Endothelial cell of umbilical vein (primary cell): Measurements from ENCODE around the gene MED26. TPM values are rescaled to one million over a fixed set of nuclear protein-coding genes. Genes with fewer than 3 reads are reported as not detected.

ENCODE experiments used
- BruUV-seq: library from RNA; stranded (reverse); fragments of 400-500 nt; replicated peaks from 2 replicates; lab custom pipeline; 2021; lab: Mats Ljungman, UMichigan
- CTCF ChIA-PET: fragments of 300-600, 350-600 bp; sonication (Branson Sonifier 250); formaldehyde crosslinking; loops from one replicate; lab custom pipeline; 2021; ENCODE audit warnings: antibody characterized with exemption, inconsistent platforms; lab: Charles Lee
- POLR2A ChIA-PET: fragments of 300-600, 350-600 bp; sonication (Branson Sonifier 250); formaldehyde crosslinking; loops from one replicate; lab custom pipeline; 2021; ENCODE audit warnings: antibody characterized with exemption, inconsistent platforms; lab: Charles Lee
- DNase-seq: peaks from one replicate; pipeline ENCODE4 v3.0.0-alpha.2; 2011; ENCODE audit warnings: low read depth, low spot score
- FAIRE-seq: peaks from 2 replicates; lab custom pipeline; 2011; peaks lifted over from hg19 to GRCh38; lab: Jason Lieb, UNC
- H2AFZ ChIP-seq: 2 replicates; pipeline ENCODE4 v1.6.0; 2012; ENCODE audit warnings: low read depth, low read length, control low read depth, inconsistent platforms
- H3K27ac ChIP-seq: 2 replicates; pipeline ENCODE4 v1.5.1; 2011; ENCODE audit warnings: low read depth, mild to moderate bottlenecking, control low read depth, low read length, moderate library complexity; ENCODE audit not compliant: insufficient read depth
- H3K27me3 ChIP-seq, 2 experiments: 2 replicates each; pipeline versions ENCODE4 v1.6.0 to v1.6.1; 2011; ENCODE audit warnings: low read length in 2 of 2, mixed read lengths in 1 of 2; ENCODE audit not compliant: control insufficient read depth in 2 of 2, insufficient read depth in 2 of 2
- H3K36me3 ChIP-seq, 2 experiments: 2 replicates in 1 of 2; 3 replicates in 1 of 2; pipeline ENCODE4 v1.5.1; 2011; ENCODE audit warnings: low read length in 2 of 2, mild to moderate bottlenecking in 1 of 2, moderate library complexity in 1 of 2; ENCODE audit not compliant: control insufficient read depth in 2 of 2, insufficient read depth in 2 of 2; ENCODE audit errors: extremely low read depth in 1 of 2
- H3K4me1 ChIP-seq: 3 replicates; pipeline ENCODE4 v1.5.1; 2011; ENCODE audit warnings: mild to moderate bottlenecking, low read length; ENCODE audit not compliant: control insufficient read depth, insufficient read depth; ENCODE audit errors: extremely low read depth
- H3K4me2 ChIP-seq: 2 replicates; pipeline ENCODE4 v1.6.1; 2011; ENCODE audit warnings: low read length, control low read depth, mixed read lengths; ENCODE audit not compliant: insufficient read depth
- H3K4me3 ChIP-seq, 3 experiments: fragments of 200-600 bp in 1 of 3; sonication (generic), shearing (Covaris generic) in 1 of 3; replicated peaks in 1 of 3; 2 replicates each; pipeline ENCODE4 v1.5.1; 2011 to 2016; ENCODE audit warnings: control low read depth in 3 of 3, low read length in 3 of 3, mild to moderate bottlenecking in 2 of 3, inconsistent platforms in 1 of 3, low read depth in 1 of 3, moderate library complexity in 1 of 3; ENCODE audit not compliant: insufficient read depth in 1 of 3
- H3K79me2 ChIP-seq: 2 replicates; pipeline ENCODE4 v1.6.0; 2012; ENCODE audit warnings: low read length, inconsistent platforms; ENCODE audit not compliant: control insufficient read depth, insufficient read depth
- H3K9ac ChIP-seq: replicated peaks from 2 replicates; pipeline ENCODE3; 2011; ENCODE audit warnings: low read length, control low read depth; ENCODE audit not compliant: insufficient read depth; ENCODE audit errors: extremely low read depth
- H3K9me1 ChIP-seq: replicated peaks from 3 replicates; pipeline ENCODE4 v1.6.0; 2011; ENCODE audit warnings: mild to moderate bottlenecking, low read length; ENCODE audit not compliant: control insufficient read depth, insufficient read depth; ENCODE audit errors: extremely low read depth
- H3K9me3 ChIP-seq: replicated peaks from 2 replicates; pipeline ENCODE4 v1.5.1; 2012; ENCODE audit warnings: low read length, inconsistent platforms; ENCODE audit not compliant: control insufficient read depth, insufficient read depth
- H4K20me1 ChIP-seq: replicated peaks from 2 replicates; pipeline ENCODE3; 2011; ENCODE audit warnings: mild to moderate bottlenecking, low read length; ENCODE audit not compliant: control insufficient read depth, insufficient read depth; ENCODE audit errors: extremely low read depth
- CTCF ChIP-seq, 2 donors: IDR thresholded peaks; 1 replicate in 1 of 2; 2 replicates in 1 of 2; pipeline ENCODE4 v1.5.1; 2011; ENCODE audit warnings: low read length in 2 of 2, mild to moderate bottlenecking in 2 of 2, moderate library complexity in 2 of 2, control low read depth in 1 of 2, inconsistent platforms in 1 of 2, low read depth in 1 of 2; ENCODE audit not compliant: insufficient read depth in 1 of 2; ENCODE audit errors: extremely low read depth in 1 of 2
- EZH2 ChIP-seq: IDR thresholded peaks from 2 replicates; pipeline ENCODE4 v1.6.1; 2012; ENCODE audit warnings: borderline replicate concordance, low read depth, mild to moderate bottlenecking, moderate library complexity, low read length, inconsistent platforms; ENCODE audit not compliant: severe bottlenecking
- FOS ChIP-seq: IDR thresholded peaks from 2 replicates; pipeline ENCODE4 v1.6.1; 2011; ENCODE audit warnings: mild to moderate bottlenecking, low read length, moderate library complexity, borderline replicate concordance; ENCODE audit not compliant: insufficient read depth
- GATA2 ChIP-seq: IDR thresholded peaks from 2 replicates; pipeline ENCODE4 v1.7.0; 2011; ENCODE audit warnings: low read depth, mild to moderate bottlenecking, moderate library complexity, mixed read lengths, low read length; ENCODE audit not compliant: insufficient read length, insufficient read depth
- MAX ChIP-seq: IDR thresholded peaks from 2 replicates; pipeline ENCODE4 v1.6.1; 2011; ENCODE audit not compliant: insufficient read depth, insufficient read length
- MYC ChIP-seq: IDR thresholded peaks from one replicate; pipeline ENCODE4 v1.6.1; 2011; ENCODE audit warnings: mild to moderate bottlenecking, low read depth, low read length
- POLR2A ChIP-seq: IDR thresholded peaks from 2 replicates; pipeline ENCODE4 v1.6.1; 2012; ENCODE audit warnings: low read depth, mild to moderate bottlenecking, control low read depth, low read length
- POLR2AphosphoS5 ChIP-seq: IDR thresholded peaks from 2 replicates; pipeline ENCODE4 v1.6.1; 2012; ENCODE audit warnings: low read depth, mild to moderate bottlenecking, control low read depth, low read length, moderate library complexity; ENCODE audit not compliant: insufficient read depth
- dilution Hi-C: fragments of 300-500 bp; cut with MboI; formaldehyde crosslinking; loops from one replicate; pipeline ENCODE4 v1.15.0; 2019; ENCODE audit warnings: low sequenced_read_pairs; ENCODE audit not compliant: extremely low pct_ligation_motif_present
- intact Hi-C: fragments of 100-400 bp; cut with micrococcal nuclease; formaldehyde crosslinking; loops from one replicate; pipeline ENCODE4 v1.10.0; 2022
- polyA plus RNA-seq, 4 experiments: library from polyadenylated mRNA; depleted of rRNA in 3 of 4; stranded (reverse) in 3 of 4; unstranded in 1 of 4; fragments of >200 nt; gene quantifications; 2 replicates each; pipeline versions ENCODE4 v1.2.1 to v1.2.3, GENCODE V29; 2011 to 2012; ENCODE audit warnings: missing spikeins in 1 of 4
- total RNA-seq: library from RNA; stranded (reverse); gene quantifications from 2 replicates; pipeline ENCODE4 v1.2.3, GENCODE V29; 2021

The MED26 gene
- total and polyA plus RNA-seq, 2 donors (not counting 3 experiments of a cell fraction or from before 2014, with no cell fraction given), result 5.6 to 13.4 TPM

GRCh38 chr19:16575282-16575681, 52.7 kb downstream of the MED26 start:
- dilution Hi-C loops, result no loop called here
- CTCF ChIA-PET, result no interaction called here

DNA sequence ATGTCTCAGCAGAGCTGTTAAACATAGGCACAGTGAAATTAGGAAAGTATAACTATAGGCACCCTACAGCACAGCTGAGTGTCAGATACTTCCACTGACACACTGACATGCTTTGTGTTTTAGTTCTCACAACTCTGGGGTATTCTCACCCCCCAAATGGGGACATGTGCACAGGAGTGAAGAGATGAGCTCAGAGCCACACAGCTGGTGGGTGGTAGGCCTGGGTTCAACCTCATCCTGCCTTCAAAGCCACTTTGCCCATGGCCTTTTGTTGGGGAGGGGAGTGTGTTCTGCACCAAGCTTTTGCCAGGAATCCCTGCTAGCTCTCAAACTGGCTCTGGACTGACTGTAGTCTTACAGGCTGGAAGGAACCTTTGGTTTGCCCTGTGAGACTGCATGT, 54.1 kb downstream of the MED26 start:
- H3K9me3 ChIP-seq, result no peaks in the 10 kb centered on the region
- H3K79me2 ChIP-seq, result peaks cover 61% of the 10 kb centered on the region
- H3K4me3 ChIP-seq, result no peak overlapping the region
- POLR2A ChIA-PET, result no interaction called here
- H3K9ac ChIP-seq, result no peak overlapping the region
- intact Hi-C loops, result no loop called here
- H3K36me3 ChIP-seq, result peaks cover 0 to 19% of the 10 kb centered on the region in 2 experiments
- CTCF ChIA-PET, result interaction anchor here (1.4 to 2.4 kb wide), 2 partner anchors 11 to 14 kb away, joined by 4 to 7 read pairs; no protein-coding TSS in a partner anchor
- H3K27me3 ChIP-seq, result no peaks in the 10 kb centered on the region
- no TSS peak for BruUV-seq
- H3K4me1 ChIP-seq, result peaks cover 16% of the 10 kb centered on the region
- no peak for DNase-seq
- no peak overlapping the region for H3K27ac ChIP-seq
- H4K20me1 ChIP-seq, result no peaks in the 10 kb centered on the region
- no peaks in the 10 kb centered on the region for H3K9me1 ChIP-seq
- TF ChIP-seq POLR2A (no peak), MYC (no peak), EZH2 (no peak), MAX (no peak), POLR2AphosphoS5 (no peak), GATA2 (no peak), FOS (no peak), CTCF (IDR thresholded peaks at IDR 0.05; ENCODE audit: extremely low read depth in 1 of 2, insufficient read depth in 1 of 2, low read depth in 1 of 2, low read length in 2 of 2) (no peak)
- FAIRE-seq, result no peak
- dilution Hi-C loops, result no loop called here
- no peak overlapping the region for H3K4me2 ChIP-seq
- H2AFZ ChIP-seq, result no peak overlapping the region

More at GRCh38 chr19:16575282-16575681, 52.7 kb downstream of the MED26 start:
- DNase-seq (no peak), FAIRE-seq (no peak)
- Histone ChIP-seq H3K4me3 (no peak overlapping the region), H4K20me1 (no peaks in the 10 kb centered on the region), H3K27me3 (no peaks in the 10 kb centered on the region), H3K9ac (no peak overlapping the region), H3K9me1 (no peaks in the 10 kb centered on the region), H3K4me2 (no peak overlapping the region), H3K9me3 (no peaks in the 10 kb centered on the region), H3K79me2 (peaks cover 66% of the 10 kb centered on the region), H3K4me1 (peaks cover 16% of the 10 kb centered on the region), H2AFZ (no peak overlapping the region), H3K36me3 (peaks cover 0 to 16% of the 10 kb centered on the region in 2 experiments), H3K27ac (no peak overlapping the region)
- no peak for TF ChIP-seq POLR2A
- TF ChIP-seq MAX, result no peak
- BruUV-seq, result no TSS peak
- POLR2A ChIA-PET, result no interaction called here
- intact Hi-C loops, result no loop called here
